HepG2 (cell line): ENCODE data around the gene HSPA1L. TPM values are rescaled to one million over a fixed set of nuclear protein-coding genes. Genes with fewer than 3 reads are reported as not detected.

Experiments used
- HDAC2 ChIP-seq: sonication (generic); formaldehyde crosslinking; IDR thresholded peaks from 2 replicates; pipeline ENCODE4 v1.4.0; 2020; ENCODE audit warnings: missing genetic modification reagents
- NFATC3 ChIP-seq: sonication (generic); formaldehyde crosslinking; IDR thresholded peaks from 2 replicates; pipeline ENCODE4 v1.5.1; 2020; ENCODE audit warnings: mild to moderate bottlenecking, missing genetic modification reagents
- PRPF4 ChIP-seq: fragments of 200-400 bp; formaldehyde crosslinking; IDR thresholded peaks from 2 replicates; pipeline ENCODE4 v1.6.1; 2016; ENCODE audit warnings: low read length, low read depth; ENCODE audit not compliant: poor library complexity, severe bottlenecking
- RBAK ChIP-seq: sonication (generic); formaldehyde crosslinking; IDR thresholded peaks from 2 replicates; pipeline ENCODE4 v1.5.1; 2020; ENCODE audit warnings: mild to moderate bottlenecking, missing genetic modification reagents
- SMARCE1 ChIP-seq: fragments of 450-650 bp; IDR thresholded peaks from 2 replicates; pipeline ENCODE4 v1.6.1; 2017; ENCODE audit warnings: borderline replicate concordance
- SRY ChIP-seq: sonication (generic); formaldehyde crosslinking; IDR thresholded peaks from 2 replicates; pipeline ENCODE4 v1.8.0; 2022; ENCODE audit warnings: mild to moderate bottlenecking, missing genetic modification reagents
- ZNF101 ChIP-seq: sonication (generic); formaldehyde crosslinking; IDR thresholded peaks from 2 replicates; pipeline ENCODE4 v1.4.0; 2020; ENCODE audit warnings: mild to moderate bottlenecking, low read depth, missing genetic modification reagents, borderline replicate concordance
- ZNF577 ChIP-seq: sonication (generic); formaldehyde crosslinking; IDR thresholded peaks from 2 replicates; pipeline ENCODE4 v1.4.0; 2020; ENCODE audit warnings: mild to moderate bottlenecking, low read depth, missing genetic modification reagents, borderline replicate concordance
- ZNF766 ChIP-seq: sonication (generic); formaldehyde crosslinking; IDR thresholded peaks from 2 replicates; pipeline ENCODE4 v1.5.0; 2020; ENCODE audit warnings: missing genetic modification reagents, borderline replicate concordance
- ZNF788 ChIP-seq: sonication (generic); formaldehyde crosslinking; IDR thresholded peaks from 2 replicates; pipeline ENCODE4 v1.5.0; 2020; ENCODE audit warnings: mild to moderate bottlenecking, missing genetic modification reagents, borderline replicate concordance
- polyA plus RNA-seq, 8 experiments: library from polyadenylated mRNA; depleted of rRNA in 3 of 8; stranded (reverse) in 7 of 8; unstranded in 1 of 8; fragments of >200 nt; fragmentation: Illumina TruSeq in 4 of 8; extraction: Trizol in 4 of 8; gene quantifications; 2 replicates each; pipeline versions ENCODE4 v1.2.1 to v1.2.3, GENCODE V29; 2011 to 2016; ENCODE audit warnings: low read depth in 4 of 8, missing spikeins in 1 of 8, mixed read lengths in 1 of 8; ENCODE audit not compliant: insufficient read depth in 1 of 8
- total RNA-seq, 5 experiments: library from RNA; depleted of rRNA; stranded (reverse); fragments of >200 nt; fragmentation: Illumina TruSeq; extraction: Trizol; gene quantifications; 2 replicates each; pipeline ENCODE4 v1.2.3, GENCODE V29; 2016; ENCODE audit warnings: low read depth in 1 of 5
- TF ChIP-seq, protein P1 (sequence below): sonication (generic); formaldehyde crosslinking; IDR thresholded peaks from 2 replicates; pipeline ENCODE4 v1.4.0; 2020; ENCODE audit warnings: missing genetic modification reagents, borderline replicate concordance
- TF ChIP-seq, protein P2 (sequence below): sonication (generic); formaldehyde crosslinking; IDR thresholded peaks from 2 replicates; pipeline ENCODE4 v1.5.1; 2020; ENCODE audit warnings: missing genetic modification reagents, mild to moderate bottlenecking, borderline replicate concordance
- TF ChIP-seq, protein P3 (sequence below): sonication (generic); formaldehyde crosslinking; IDR thresholded peaks from 2 replicates; pipeline ENCODE4 v1.9.0; 2021; ENCODE audit warnings: mild to moderate bottlenecking, missing genetic modification reagents
- TF ChIP-seq, protein P4 (sequence below): sonication (generic); formaldehyde crosslinking; IDR thresholded peaks from 2 replicates; pipeline ENCODE4 v1.8.0; 2022; ENCODE audit warnings: mild to moderate bottlenecking, missing genetic modification reagents, moderate library complexity
- TF ChIP-seq, protein P5 (sequence below): sonication (generic); formaldehyde crosslinking; IDR thresholded peaks from 2 replicates; pipeline ENCODE4 v1.8.0; 2022; ENCODE audit warnings: mild to moderate bottlenecking, missing genetic modification reagents

Gene HSPA1L
- total and polyA plus RNA-seq, 2 of the 13 experiments (the other 11 are each of a cell fraction or from before 2014, with no cell fraction given), result 0.55 to 1.0 TPM

DNA sequence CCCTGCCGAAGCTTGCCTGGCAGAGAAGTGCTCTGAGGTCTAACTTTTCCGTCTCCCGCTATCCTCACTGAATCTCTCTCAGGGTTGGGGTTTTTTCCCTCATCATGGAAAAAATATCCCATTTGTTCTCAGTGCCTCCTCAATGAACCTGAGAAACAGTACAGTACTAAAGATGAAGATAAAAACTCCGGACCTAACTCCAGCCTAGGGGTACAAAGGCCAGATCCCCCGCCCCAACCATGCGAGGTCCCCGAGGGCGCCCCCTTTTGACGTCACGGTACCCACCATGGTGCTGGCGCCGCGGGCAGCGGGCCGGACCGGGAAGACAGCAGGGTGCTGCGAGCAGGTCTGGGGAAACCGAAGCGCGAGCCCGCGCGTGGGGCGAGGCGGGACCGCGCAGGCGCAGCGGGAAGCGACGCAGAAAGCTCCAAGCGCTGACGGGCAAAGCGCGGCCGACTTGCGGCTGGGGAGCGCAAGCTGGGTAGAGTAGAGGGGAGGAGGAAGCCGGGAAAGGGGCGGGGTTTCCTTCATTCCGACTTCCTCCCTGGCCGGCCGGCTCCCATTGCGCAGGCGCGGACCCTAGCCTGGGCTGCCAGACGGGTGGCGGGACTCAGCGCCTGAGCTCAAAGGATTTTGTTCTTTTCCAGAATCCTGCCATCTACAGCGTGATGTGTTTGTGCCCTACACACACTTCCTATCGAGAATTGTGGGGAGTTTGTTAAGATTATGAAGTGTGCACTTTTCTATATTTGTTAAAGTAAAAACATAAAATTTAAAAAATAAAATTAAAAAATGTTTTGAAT, 8.4 kb downstream of the HSPA1L start, which contains the start of gene LSM2 (continued):
- TF ChIP-seq, protein P1, sequence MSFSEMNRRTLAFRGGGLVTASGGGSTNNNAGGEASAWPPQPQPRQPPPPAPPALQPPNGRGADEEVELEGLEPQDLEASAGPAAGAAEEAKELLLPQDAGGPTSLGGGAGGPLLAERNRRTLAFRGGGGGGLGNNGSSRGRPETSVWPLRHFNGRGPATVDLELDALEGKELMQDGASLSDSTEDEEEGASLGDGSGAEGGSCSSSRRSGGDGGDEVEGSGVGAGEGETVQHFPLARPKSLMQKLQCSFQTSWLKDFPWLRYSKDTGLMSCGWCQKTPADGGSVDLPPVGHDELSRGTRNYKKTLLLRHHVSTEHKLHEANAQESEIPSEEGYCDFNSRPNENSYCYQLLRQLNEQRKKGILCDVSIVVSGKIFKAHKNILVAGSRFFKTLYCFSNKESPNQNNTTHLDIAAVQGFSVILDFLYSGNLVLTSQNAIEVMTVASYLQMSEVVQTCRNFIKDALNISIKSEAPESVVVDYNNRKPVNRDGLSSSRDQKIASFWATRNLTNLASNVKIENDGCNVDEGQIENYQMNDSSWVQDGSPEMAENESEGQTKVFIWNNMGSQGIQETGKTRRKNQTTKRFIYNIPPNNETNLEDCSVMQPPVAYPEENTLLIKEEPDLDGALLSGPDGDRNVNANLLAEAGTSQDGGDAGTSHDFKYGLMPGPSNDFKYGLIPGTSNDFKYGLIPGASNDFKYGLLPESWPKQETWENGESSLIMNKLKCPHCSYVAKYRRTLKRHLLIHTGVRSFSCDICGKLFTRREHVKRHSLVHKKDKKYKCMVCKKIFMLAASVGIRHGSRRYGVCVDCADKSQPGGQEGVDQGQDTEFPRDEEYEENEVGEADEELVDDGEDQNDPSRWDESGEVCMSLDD, result peak; percentile 96
- TF ChIP-seq SRY (CRISPR knock-in tag), result no peak
- TF ChIP-seq, protein P2, sequence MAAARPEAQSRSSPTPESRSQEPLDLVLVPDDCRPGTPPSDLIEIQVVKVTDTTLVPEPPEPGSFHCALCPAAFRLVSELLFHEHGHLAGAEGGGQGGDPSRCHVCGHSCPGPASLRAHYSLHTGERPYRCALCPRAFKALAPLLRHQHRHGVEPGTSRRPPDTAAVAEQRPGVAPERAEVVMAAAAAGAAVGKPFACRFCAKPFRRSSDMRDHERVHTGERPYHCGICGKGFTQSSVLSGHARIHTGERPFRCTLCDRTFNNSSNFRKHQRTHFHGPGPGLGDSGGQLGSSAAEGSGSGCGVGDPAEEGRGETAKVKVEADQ (CRISPR knock-in tag), result peak; percentile 90; the same call in 1 of the 2 replicates
- 0 out of 2 replicates have a peak, but pooled peaks have one; percentile 52 for TF ChIP-seq RBAK (CRISPR knock-in tag)
- TF ChIP-seq ZNF766 (CRISPR knock-in tag), result peak; percentile 93; the same call in 1 of the 2 replicates
- TF ChIP-seq, protein P3, sequence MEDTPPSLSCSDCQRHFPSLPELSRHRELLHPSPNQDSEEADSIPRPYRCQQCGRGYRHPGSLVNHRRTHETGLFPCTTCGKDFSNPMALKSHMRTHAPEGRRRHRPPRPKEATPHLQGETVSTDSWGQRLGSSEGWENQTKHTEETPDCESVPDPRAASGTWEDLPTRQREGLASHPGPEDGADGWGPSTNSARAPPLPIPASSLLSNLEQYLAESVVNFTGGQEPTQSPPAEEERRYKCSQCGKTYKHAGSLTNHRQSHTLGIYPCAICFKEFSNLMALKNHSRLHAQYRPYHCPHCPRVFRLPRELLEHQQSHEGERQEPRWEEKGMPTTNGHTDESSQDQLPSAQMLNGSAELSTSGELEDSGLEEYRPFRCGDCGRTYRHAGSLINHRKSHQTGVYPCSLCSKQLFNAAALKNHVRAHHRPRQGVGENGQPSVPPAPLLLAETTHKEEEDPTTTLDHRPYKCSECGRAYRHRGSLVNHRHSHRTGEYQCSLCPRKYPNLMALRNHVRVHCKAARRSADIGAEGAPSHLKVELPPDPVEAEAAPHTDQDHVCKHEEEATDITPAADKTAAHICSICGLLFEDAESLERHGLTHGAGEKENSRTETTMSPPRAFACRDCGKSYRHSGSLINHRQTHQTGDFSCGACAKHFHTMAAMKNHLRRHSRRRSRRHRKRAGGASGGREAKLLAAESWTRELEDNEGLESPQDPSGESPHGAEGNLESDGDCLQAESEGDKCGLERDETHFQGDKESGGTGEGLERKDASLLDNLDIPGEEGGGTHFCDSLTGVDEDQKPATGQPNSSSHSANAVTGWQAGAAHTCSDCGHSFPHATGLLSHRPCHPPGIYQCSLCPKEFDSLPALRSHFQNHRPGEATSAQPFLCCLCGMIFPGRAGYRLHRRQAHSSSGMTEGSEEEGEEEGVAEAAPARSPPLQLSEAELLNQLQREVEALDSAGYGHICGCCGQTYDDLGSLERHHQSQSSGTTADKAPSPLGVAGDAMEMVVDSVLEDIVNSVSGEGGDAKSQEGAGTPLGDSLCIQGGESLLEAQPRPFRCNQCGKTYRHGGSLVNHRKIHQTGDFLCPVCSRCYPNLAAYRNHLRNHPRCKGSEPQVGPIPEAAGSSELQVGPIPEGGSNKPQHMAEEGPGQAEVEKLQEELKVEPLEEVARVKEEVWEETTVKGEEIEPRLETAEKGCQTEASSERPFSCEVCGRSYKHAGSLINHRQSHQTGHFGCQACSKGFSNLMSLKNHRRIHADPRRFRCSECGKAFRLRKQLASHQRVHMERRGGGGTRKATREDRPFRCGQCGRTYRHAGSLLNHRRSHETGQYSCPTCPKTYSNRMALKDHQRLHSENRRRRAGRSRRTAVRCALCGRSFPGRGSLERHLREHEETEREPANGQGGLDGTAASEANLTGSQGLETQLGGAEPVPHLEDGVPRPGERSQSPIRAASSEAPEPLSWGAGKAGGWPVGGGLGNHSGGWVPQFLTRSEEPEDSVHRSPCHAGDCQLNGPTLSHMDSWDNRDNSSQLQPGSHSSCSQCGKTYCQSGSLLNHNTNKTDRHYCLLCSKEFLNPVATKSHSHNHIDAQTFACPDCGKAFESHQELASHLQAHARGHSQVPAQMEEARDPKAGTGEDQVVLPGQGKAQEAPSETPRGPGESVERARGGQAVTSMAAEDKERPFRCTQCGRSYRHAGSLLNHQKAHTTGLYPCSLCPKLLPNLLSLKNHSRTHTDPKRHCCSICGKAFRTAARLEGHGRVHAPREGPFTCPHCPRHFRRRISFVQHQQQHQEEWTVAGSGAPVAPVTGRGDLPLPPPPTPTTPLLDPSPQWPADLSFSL (CRISPR knock-in tag), result no peak
- 0 out of 2 replicates have a peak, but pooled peaks have one; percentile 80 for TF ChIP-seq ZNF101
- peak; percentile 92 for TF ChIP-seq HDAC2
- TF ChIP-seq ZNF788, result peak; percentile 93; the same call in 1 of the 2 replicates
- no peak for TF ChIP-seq ZNF577 (CRISPR knock-in tag)
- TF ChIP-seq NFATC3, result peak; percentile 94; the same call in 1 of the 2 replicates
- TF ChIP-seq, protein P4, sequence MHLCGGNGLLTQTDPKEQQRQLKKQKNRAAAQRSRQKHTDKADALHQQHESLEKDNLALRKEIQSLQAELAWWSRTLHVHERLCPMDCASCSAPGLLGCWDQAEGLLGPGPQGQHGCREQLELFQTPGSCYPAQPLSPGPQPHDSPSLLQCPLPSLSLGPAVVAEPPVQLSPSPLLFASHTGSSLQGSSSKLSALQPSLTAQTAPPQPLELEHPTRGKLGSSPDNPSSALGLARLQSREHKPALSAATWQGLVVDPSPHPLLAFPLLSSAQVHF, result peak; percentile 71; the same call in 1 of the 2 replicates
- TF ChIP-seq, protein P5, sequence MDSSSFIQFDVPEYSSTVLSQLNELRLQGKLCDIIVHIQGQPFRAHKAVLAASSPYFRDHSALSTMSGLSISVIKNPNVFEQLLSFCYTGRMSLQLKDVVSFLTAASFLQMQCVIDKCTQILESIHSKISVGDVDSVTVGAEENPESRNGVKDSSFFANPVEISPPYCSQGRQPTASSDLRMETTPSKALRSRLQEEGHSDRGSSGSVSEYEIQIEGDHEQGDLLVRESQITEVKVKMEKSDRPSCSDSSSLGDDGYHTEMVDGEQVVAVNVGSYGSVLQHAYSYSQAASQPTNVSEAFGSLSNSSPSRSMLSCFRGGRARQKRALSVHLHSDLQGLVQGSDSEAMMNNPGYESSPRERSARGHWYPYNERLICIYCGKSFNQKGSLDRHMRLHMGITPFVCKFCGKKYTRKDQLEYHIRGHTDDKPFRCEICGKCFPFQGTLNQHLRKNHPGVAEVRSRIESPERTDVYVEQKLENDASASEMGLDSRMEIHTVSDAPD, result peak; percentile 79; the same call in 1 of the 2 replicates
- no peak for TF ChIP-seq PRPF4
- TF ChIP-seq SMARCE1, result no peak
